GM21825 (cell line): ENCODE results near the gene POR.
"Not testable (repeated sequence)": the region's sequence is repeated elsewhere in the genome, so short reads cannot be mapped to it uniquely, and the experiment has no call there.

ENCODE experiments used
- ATAC-seq: cut with Tn5 transposase; IDR thresholded peaks from one replicate; pipeline ENCODE4 v1.9.1; 2021; ENCODE audit warnings: mild to moderate bottlenecking, moderate library complexity; ENCODE audit not compliant: unreplicated experiment

POR gene

GRCh38 chr7:75988568-75989499 is 73.9 kb downstream of the POR start:
- no peak for ATAC-seq

GRCh38 chr7:75989500-75990388 is 74.8 kb downstream of the POR start:
- no peak for ATAC-seq

GRCh38 chr7:75991531-75992082 is 76.7 kb downstream of the POR start:
- ATAC-seq, result no peak

- ATAC-seq, result no peak
These were observed 77.3 kb downstream of the POR start for GRCh38 chr7:75992083-75992755.

GRCh38 chr7:75993689-75994387 is 78.9 kb downstream of the POR start:
- peak; percentile 5 for ATAC-seq

- peak; percentile 93 for ATAC-seq
These were observed 79.6 kb downstream of the POR start, which contains the start of gene TMEM120A for GRCh38 chr7:75994388-75995051. Gene TMEM120A, minus strand, starts transcription at chr7:75994595. Its CDS starts 25 bp downstream, at chr7:75994570.

- ATAC-seq, result no peak
These were observed 80.1 kb downstream of the POR start for GRCh38 chr7:75995052-75995471.

- no peak for ATAC-seq
These were observed 81.0 kb downstream of the POR start for GRCh38 chr7:75995996-75996395.

GRCh38 chr7:75996476-75996875 is 81.5 kb downstream of the POR start:
- no peak for ATAC-seq

- no peak for ATAC-seq
These were observed 83.1 kb downstream of the POR start for GRCh38 chr7:75998038-75998437.

GRCh38 chr7:76000566-76000965 is 85.6 kb downstream of the POR start:
- ATAC-seq, result no peak

GRCh38 chr7:76002139-76002538 is 87.2 kb downstream of the POR start:
- ATAC-seq, result no peak

GRCh38 chr7:76002822-76003221 is 87.9 kb downstream of the POR start:
- ATAC-seq, result no peak

- no peak for ATAC-seq
These were observed 88.4 kb downstream of the POR start for GRCh38 chr7:76003351-76003750.

- ATAC-seq, result not testable (repeated sequence)
These were observed 90.0 kb downstream of the POR start for GRCh38 chr7:76005004-76005403.

GRCh38 chr7:76008156-76008687 is 93.3 kb downstream of the POR start:
- ATAC-seq, result no peak

- no peak for ATAC-seq
These were observed 95.0 kb downstream of the POR start for GRCh38 chr7:76009672-76010600.

- ATAC-seq, result no peak
These were observed 96.5 kb downstream of the POR start for GRCh38 chr7:76011442-76011861.
